Left renal pelvis (tissue), 4 donors: Measurements from ENCODE around the gene ACTL10. TPM values are rescaled to one million over a fixed set of nuclear protein-coding genes. Genes with fewer than 3 reads are reported as not detected.

Source experiments
- DNase-seq, 4 donors: peaks; one replicate each; pipeline ENCODE4 v3.0.0-alpha.2; 2013; ENCODE audit warnings: low read depth in 4 of 4, low spot score in 3 of 4
- polyA plus RNA-seq, 4 donors: library from polyadenylated mRNA; unstranded; fragments of 120-200 nt; gene quantifications; one replicate each; pipeline ENCODE4 v1.2.1, GENCODE V29; 2013; ENCODE audit not compliant: insufficient read length in 4 of 4

ACTL10 gene
- polyA plus RNA-seq, 4 donors = 0.26 to 0.79 (median 0.49) TPM

GRCh38 chr20:33662172-33662571 is 4.6 kb upstream of the ACTL10 start, which contains the start of gene C20orf144:
TSS of gene C20orf144 (plus strand) at chr20:33662327. CDS start at chr20:33662346, 19 bp downstream.
- no peak for DNase-seq

GRCh38 chr20:33663161-33664084 is 3.3 kb upstream of the ACTL10 start:
- no peak for DNase-seq

GRCh38 chr20:33664085-33664761 is 2.5 kb upstream of the ACTL10 start:
- DNase-seq = no peak

- DNase-seq = no peak
Measured at GRCh38 chr20:33664762-33665144, 2.0 kb upstream of the ACTL10 start.

GRCh38 chr20:33667245-33667675 is 517 bp downstream of the ACTL10 start:
- DNase-seq = no peak

GRCh38 chr20:33667676-33668465 is 1.1 kb downstream of the ACTL10 start:
- DNase-seq = no peak

GRCh38 chr20:33668466-33669155 is 1.9 kb downstream of the ACTL10 start:
- no peak for DNase-seq

GRCh38 chr20:33669224-33669623 is 2.5 kb downstream of the ACTL10 start:
- DNase-seq = no peak

GRCh38 chr20:33669873-33670640 is 3.3 kb downstream of the ACTL10 start:
- no peak for DNase-seq

GRCh38 chr20:33670715-33671499 is 4.2 kb downstream of the ACTL10 start:
- no peak for DNase-seq

- no peak for DNase-seq
Measured at GRCh38 chr20:33671573-33672288, 5.0 kb downstream of the ACTL10 start.

GRCh38 chr20:33672426-33673113 is 5.8 kb downstream of the ACTL10 start:
- DNase-seq = no peak

GRCh38 chr20:33673114-33673409 is 6.3 kb downstream of the ACTL10 start:
- no peak for DNase-seq

GRCh38 chr20:33673410-33674293 is 6.9 kb downstream of the ACTL10 start:
- no peak for DNase-seq

- DNase-seq = no peak
Measured at GRCh38 chr20:33674294-33675135, 7.8 kb downstream of the ACTL10 start, which contains the start of gene NECAB3. TSS of gene NECAB3 (minus strand) at chr20:33674428. CDS start at chr20:33674352, 76 bp downstream.
